HK-2 (cell line): Measurements from ENCODE around the gene PGBD5.
"Not testable (repeated sequence)": the region's sequence is repeated elsewhere in the genome, so short reads cannot be mapped to it uniquely, and the experiment has no call there.

Experiments used
- DNase-seq: peaks from one replicate; pipeline ENCODE4 v3.0.0-alpha.2; 2018; ENCODE audit not compliant: unreplicated experiment

PGBD5 gene

DNA sequence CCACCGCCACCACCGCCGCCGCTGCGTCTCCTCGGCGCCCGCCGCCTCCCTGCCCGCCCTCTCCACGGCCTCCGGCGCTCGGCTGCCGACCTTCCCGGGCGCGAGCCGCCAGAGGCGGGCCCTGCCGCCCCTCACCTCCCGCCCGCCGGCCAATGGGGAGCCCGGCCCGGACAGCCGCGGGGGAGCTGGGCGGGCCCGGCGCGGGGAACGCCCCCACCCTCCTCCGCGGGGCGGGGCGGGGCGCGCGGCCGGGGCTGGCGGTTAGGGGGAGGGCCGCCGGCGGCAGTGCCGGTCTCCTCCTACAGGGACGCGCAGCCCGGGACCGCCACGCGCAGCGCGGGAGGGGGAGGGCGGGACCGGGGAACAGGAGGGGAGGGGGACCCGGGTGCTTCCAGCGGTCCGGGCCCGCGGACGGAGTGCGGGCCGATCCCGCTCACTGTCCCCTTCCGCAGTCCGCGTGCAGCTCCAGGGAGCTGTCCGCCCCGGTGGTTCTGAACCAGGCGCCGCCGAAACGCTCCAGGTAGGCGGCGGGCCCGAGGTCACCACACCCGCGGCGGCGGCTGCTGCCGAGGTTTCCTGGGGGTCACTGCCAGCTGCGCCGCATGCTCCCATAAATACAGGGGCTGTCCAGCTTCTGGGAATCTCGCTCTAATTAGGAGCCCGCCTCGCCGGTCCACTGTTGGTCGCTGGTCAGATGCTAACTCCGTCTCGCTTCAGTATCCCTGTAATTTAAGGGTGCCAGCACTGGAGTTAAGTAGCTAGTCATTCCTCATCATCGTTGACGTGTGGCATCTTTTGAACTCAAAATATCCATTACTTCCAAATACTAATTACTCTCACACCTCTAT lies at the start of gene PGBD5:
TSS of gene PGBD5 (minus strand) at position 87 of the 848 bp plus-strand sequence. CDS start 404 bp downstream, outside the sequence.
- DNase-seq: peak; percentile 83

DNA sequence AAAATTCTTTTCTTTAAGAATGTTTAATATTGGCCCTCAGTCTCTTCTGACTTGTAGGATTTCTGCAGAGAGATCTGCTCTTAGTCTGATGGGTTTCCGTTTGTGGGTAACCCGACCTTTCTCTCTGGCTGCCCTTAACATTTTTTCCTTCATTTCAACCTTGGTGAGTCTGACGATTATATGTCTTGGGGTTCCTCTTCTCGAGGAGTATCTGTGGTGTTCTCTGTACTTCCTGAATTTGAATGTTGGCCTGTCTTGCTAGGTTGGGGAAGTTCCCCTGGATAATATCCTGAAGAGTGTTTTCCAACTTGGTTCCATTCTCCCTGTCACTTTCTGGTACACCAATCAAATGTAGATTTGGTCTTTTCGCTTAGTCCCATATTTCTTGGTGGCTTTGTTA lies 48.8 kb upstream of the PGBD5 start:
- not testable (repeated sequence) for DNase-seq

DNA sequence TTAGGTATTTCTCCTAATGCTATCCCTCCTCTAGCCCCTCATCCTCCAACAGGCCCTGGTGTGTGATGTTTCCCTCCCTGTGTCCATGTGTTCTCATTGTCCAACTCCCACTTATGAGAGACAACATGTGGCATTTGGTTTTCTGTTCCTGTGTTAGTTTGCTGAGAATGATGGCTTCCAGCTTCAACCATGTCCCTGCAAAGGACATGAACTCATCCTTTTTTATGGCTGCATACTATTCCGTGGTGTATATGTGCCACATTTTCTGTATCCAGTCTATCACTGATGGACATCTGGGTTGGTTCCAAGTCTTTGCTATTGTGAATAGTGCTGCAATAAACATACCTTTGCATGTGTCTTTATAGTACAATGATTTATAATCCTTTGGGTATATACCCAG lies 44.6 kb upstream of the PGBD5 start:
- DNase-seq: not testable (repeated sequence)

DNA sequence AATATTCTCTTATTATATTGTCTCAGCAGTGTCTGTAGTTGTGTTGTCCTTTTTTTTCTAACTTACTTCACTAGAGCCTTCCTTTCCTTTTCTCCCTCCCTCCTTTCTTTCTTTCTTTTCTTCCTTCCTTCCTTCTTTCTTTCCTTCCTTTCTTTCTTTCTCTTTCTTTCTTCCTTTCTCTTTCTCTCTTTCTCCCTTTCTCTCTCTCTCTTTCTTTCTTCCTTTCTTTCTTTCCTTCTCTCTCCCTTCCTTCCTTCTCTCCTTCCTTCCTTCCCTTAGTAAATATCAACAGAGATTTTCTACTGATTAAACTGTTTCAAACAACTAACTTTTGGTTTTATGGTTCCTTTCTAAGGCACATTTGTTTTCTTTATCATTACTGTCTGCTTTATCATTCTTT lies 43.1 kb upstream of the PGBD5 start:
- DNase-seq: no peak

DNA sequence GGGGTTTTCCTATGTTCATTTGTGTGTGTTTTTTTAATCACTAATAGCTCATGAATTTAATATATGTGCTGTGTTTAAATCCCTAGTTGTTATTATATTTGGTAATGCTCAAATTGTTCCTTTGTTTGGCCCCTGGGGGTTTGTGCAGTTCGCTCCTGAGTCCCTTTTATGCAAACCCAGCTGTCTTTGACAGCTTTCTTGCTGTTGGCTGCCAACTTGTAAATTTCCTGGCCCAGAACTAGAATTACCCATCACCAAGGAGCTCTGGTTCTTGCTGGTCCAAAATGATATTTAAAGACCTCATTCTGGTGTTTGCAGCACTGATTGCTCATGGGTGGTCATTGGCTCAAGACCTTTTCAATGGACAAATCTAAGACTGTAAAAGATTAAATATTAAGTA lies 39.6 kb upstream of the PGBD5 start:
- no peak for DNase-seq

- DNase-seq: no peak
Measured at GRCh38 chr1:230464671-230465070, 38.5 kb upstream of the PGBD5 start.

- DNase-seq: no peak
Measured at GRCh38 chr1:230463760-230464159, 37.6 kb upstream of the PGBD5 start.

- DNase-seq: no peak
Measured at GRCh38 chr1:230463326-230463725, 37.2 kb upstream of the PGBD5 start.

DNA sequence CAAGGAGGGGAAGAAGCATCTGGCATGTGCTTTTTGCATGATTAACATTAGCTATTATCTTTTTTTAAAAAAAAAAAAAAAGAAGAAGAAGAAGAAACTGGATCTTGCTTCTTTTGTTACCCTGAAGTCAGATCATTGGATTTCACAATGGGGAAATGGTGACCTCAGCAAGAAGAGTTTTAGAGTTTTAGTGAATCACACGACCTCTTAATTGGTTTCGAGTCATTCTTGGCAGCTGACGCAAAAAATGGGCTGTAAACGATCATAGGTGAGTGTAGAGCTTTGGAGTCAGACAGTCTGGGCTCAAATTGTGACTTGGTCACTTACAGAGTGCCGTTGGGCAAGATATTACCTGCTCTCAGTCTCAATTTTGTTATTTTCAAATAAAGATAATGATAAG lies 33.3 kb upstream of the PGBD5 start:
- peak; percentile 3 for DNase-seq

DNA sequence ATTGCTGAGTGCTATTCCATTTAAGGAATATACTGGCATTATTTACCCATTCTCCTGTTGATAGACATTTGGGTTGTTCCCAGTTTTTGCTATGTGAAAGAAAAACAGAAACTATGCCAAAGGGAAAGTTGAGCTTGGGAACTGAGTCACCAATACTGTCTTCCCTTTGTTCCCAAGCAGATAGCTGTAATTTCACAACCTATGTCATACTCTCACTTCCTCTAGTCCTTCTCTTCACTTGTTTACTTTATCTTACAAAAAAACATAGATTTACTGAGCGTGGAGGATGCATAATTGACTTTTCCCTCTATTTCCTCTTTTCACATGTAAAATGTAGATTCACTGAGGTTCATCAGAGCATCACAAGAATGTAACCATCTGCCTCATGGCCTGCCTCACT lies 32.4 kb upstream of the PGBD5 start:
- DNase-seq: no peak

GRCh38 chr1:230456478-230456877 lies 30.3 kb upstream of the PGBD5 start:
- DNase-seq: no peak

DNA sequence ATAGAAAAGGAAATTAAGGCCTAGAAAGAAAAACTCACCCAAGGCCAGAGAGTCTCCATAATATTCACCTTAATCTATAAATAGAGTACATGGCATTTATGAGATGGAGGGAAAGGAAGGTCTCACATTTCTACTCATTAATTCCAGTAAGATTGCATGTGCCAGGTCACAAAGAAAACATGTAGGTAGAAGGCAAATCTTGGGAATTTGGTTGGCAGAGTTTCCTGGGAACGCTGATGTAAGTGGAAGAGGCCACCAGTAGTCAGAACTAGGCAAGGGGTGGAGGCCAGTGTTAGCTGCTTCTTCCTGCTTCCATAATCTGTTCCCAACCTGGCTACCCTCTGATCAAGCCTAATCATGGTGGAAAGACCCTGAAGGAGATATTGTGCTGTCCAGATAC lies 29.2 kb upstream of the PGBD5 start:
- DNase-seq: no peak

GRCh38 chr1:230453377-230453776 lies 27.2 kb upstream of the PGBD5 start:
- no peak for DNase-seq

DNA sequence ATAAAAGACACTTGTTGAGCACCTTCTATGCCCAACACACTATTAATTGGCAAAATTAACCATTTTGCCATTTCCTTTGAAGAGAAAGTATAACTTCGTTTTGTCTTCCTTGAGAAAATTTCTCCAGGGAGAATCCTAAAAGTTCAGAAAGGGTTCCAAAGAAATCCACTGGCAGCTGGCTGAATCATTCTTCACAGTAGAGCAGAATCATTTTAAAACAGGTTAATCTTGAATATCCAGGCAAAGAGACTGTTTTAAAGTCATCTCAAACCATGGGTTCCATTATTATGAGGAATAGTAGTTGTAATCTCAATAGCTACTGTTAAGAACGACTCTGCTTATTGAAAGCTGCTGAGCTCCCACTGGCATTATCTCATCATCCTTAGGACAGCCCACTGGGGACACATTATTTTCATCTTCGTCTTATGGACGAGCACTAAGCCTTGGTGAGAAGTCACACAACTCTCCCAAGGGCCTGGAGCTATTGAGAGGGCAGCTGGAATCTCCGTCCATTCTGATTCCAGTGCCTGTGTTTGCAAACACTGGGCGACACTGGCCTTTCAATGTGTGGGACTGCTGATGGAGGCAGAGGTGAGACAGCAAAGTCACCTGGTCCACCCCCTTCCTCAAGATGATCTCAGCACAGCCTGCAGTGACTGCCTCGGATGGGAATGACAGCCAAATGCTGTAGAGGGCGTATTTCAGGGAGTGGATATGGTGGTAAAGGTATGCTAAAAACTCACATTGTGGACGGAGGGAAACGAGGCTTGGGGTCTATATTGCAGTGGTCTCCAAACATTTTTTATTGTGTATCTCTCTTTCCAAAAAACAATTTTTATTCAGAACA lies 15.3 kb upstream of the PGBD5 start:
- DNase-seq: no peak

GRCh38 chr1:230435108-230435507 lies 9.0 kb upstream of the PGBD5 start:
- DNase-seq: no peak

GRCh38 chr1:230431527-230431926 lies 5.4 kb upstream of the PGBD5 start:
- no peak for DNase-seq

DNA sequence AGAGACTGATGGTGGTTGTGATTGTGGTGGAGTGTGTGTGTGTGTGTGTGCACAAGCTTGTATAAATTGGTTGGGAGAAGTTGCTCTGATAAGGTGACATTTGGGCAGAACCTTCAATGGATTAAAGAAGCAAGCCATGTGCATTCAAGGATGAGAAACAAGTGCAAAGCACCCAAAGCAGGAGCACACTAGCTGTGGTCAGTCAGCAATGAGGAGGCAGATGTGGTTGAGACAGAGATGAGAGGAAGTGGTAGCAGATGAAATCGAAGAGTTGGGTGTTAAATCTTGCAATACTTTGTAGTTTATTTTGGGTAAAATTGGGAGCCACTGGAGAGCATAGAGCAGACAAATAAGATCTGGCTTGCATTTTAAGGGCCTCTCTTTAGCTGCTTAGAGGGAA lies 4.4 kb upstream of the PGBD5 start:
- DNase-seq: no peak

- DNase-seq: no peak
Measured at GRCh38 chr1:230429067-230429735, 3.1 kb upstream of the PGBD5 start.

GRCh38 chr1:230427981-230428380 lies 1.8 kb upstream of the PGBD5 start:
- DNase-seq: no peak

DNA sequence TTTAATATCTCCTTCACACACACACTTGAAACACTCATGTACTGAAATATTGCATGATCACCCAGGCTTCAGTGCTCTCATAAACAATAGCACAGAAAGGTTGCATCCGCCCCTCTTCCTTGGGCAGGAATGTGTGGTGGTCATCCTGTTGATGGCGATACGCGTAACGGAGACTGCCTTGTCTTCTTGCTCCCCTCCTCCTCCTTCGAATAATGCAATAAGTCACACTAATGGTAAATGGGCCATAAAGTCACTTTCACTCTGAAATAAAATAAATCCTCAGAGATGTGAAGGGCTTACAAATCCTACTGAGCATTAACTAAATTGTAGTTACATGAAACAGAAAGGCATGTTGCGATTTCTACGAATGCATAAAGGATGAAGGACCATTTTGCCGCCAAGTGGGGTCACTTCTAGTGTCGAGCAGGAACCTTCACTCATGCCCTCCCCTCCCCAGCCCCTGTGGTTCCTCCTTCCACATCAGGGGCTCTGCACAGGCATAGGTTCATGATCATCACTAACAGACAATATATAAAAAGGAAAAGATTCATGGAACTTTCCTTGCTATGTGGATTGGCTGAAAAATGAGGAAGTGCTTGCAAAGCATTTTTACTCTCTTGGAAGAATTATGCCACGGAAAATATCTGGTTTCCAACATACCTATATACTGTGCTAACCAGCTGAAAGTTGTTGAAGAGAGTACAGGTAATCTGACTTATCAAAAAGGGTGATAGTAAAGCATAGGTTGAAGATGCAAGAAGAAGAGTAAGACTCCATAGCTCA lies 1.2 kb upstream of the PGBD5 start:
- no peak for DNase-seq

- peak; percentile 23 for DNase-seq
Measured at GRCh38 chr1:230425252-230426091, 660 bp downstream of the PGBD5 start.
